Activated CD4-positive, alpha-beta T cell treated with anti-CD3 and anti-CD28 coated beads, Interleukin-2, Interleukin-6, amounts not matched to agents 100 ng/mL and 50 ng/mL, durations not matched to agents 16 hours and 8 hours (primary cell): ENCODE measurements around the gene RXFP3.
A peak's percentile ranks its signal among the peaks of the same experiment; 100 is the strongest.
"Not testable (repeated sequence)": the region's sequence is repeated elsewhere in the genome, so short reads cannot be mapped to it uniquely, and the experiment has no call there.

Experiments
- DNase-seq: peaks from one replicate; pipeline ENCODE4 v3.0.0-alpha.2; 2020

The RXFP3 gene

GRCh38 chr5:33936381-33937016 is at the start of gene RXFP3:
Gene RXFP3 (plus strand): TSS chr5:33936386. CDS start chr5:33936741, 355 bp downstream.
- no peak for DNase-seq

- DNase-seq = no peak
These were observed 48.9 kb upstream of the RXFP3 start for GRCh38 chr5:33887268-33887667.

- DNase-seq = no peak
These were observed 47.6 kb upstream of the RXFP3 start for GRCh38 chr5:33888587-33888986.

GRCh38 chr5:33890131-33891032 is 45.8 kb upstream of the RXFP3 start:
- no peak for DNase-seq

GRCh38 chr5:33891446-33891787 is 44.8 kb upstream of the RXFP3 start:
- DNase-seq = no peak

GRCh38 chr5:33891788-33892619 is 44.2 kb upstream of the RXFP3 start, which contains the start of gene ADAMTS12:
Gene ADAMTS12 (minus strand): TSS chr5:33891990. CDS start chr5:33891856, 134 bp downstream.
- no peak for DNase-seq

- no peak for DNase-seq
These were observed 43.5 kb upstream of the RXFP3 start for GRCh38 chr5:33892620-33893137.

- no peak for DNase-seq
These were observed 41.6 kb upstream of the RXFP3 start for GRCh38 chr5:33894566-33894965.

- DNase-seq = no peak
These were observed 35.0 kb upstream of the RXFP3 start for GRCh38 chr5:33901156-33901555.

GRCh38 chr5:33903118-33903517 is 33.1 kb upstream of the RXFP3 start:
- no peak for DNase-seq

GRCh38 chr5:33905381-33905780 is 30.8 kb upstream of the RXFP3 start:
- no peak for DNase-seq

- DNase-seq = not testable (repeated sequence)
These were observed 29.9 kb upstream of the RXFP3 start for GRCh38 chr5:33906248-33906647.

GRCh38 chr5:33914844-33915243 is 21.3 kb upstream of the RXFP3 start:
- DNase-seq = not testable (repeated sequence)

- no peak for DNase-seq
These were observed 15.2 kb upstream of the RXFP3 start for GRCh38 chr5:33921002-33921401.

- no peak for DNase-seq
These were observed 10.9 kb upstream of the RXFP3 start for GRCh38 chr5:33925278-33925677.

GRCh38 chr5:33927685-33928084 is 8.5 kb upstream of the RXFP3 start:
- DNase-seq = no peak

- no peak for DNase-seq
These were observed 7.9 kb upstream of the RXFP3 start for GRCh38 chr5:33928283-33928682.

GRCh38 chr5:33929925-33930690 is 6.1 kb upstream of the RXFP3 start:
- DNase-seq = no peak

- no peak for DNase-seq
These were observed 5.0 kb upstream of the RXFP3 start for GRCh38 chr5:33931136-33931535.

- DNase-seq = no peak
These were observed 2.4 kb upstream of the RXFP3 start for GRCh38 chr5:33933723-33934169.

- no peak for DNase-seq
These were observed 2.0 kb upstream of the RXFP3 start for GRCh38 chr5:33934176-33934575.

GRCh38 chr5:33936004-33936380 is 194 bp upstream of the RXFP3 start:
- peak; percentile 50 for DNase-seq
